MCF 10A (cell line): ENCODE data around the gene PECR. TPM values are rescaled to one million over a fixed set of nuclear protein-coding genes. Genes with fewer than 3 reads are reported as not detected.

ENCODE experiments used
- BruUV-seq: library from RNA; stranded (reverse); fragments of 400-500 nt; replicated peaks from 2 replicates; lab custom pipeline; 2021; lab: Mats Ljungman, UMichigan
- CTCF ChIA-PET: fragments of 300-600 bp; sonication (Branson Sonifier 250); formaldehyde crosslinking; extraction: SDS; loops from one replicate; lab custom pipeline; 2021; ENCODE audit warnings: antibody characterized with exemption, inconsistent platforms; lab: Yijun Ruan, JAX
- POLR2A ChIA-PET: fragments of 300-600, 350-650 bp; sonication (Branson Sonifier 250); formaldehyde crosslinking; extraction: SDS; loops from one replicate; lab custom pipeline; 2020; ENCODE audit warnings: antibody characterized with exemption, inconsistent platforms; lab: Yijun Ruan, JAX
- DNase-seq: peaks from one replicate; pipeline ENCODE4 v3.0.0-alpha.2; 2018; ENCODE audit not compliant: unreplicated experiment
- H3K27ac Mint-ChIP-seq: one replicate; pipeline ENCODE4 v1.8.0; 2022; ENCODE audit warnings: mild to moderate bottlenecking, low read depth, mixed read lengths; ENCODE audit not compliant: unreplicated experiment
- H3K27me3 Mint-ChIP-seq: one replicate; pipeline ENCODE4 v1.8.0; 2022; ENCODE audit warnings: mixed read lengths; ENCODE audit not compliant: insufficient read depth, unreplicated experiment
- H3K36me3 Mint-ChIP-seq: one replicate; pipeline ENCODE4 v1.8.0; 2022; ENCODE audit warnings: mild to moderate bottlenecking, moderate library complexity, mixed read lengths; ENCODE audit not compliant: insufficient read depth, unreplicated experiment
- H3K4me1 Mint-ChIP-seq: one replicate; pipeline ENCODE4 v1.8.0; 2022; ENCODE audit warnings: mixed read lengths; ENCODE audit not compliant: insufficient read depth, unreplicated experiment
- H3K4me3 Mint-ChIP-seq: one replicate; pipeline ENCODE4 v1.8.0; 2022; ENCODE audit warnings: mild to moderate bottlenecking, moderate library complexity, mixed read lengths; ENCODE audit not compliant: unreplicated experiment
- H3K9me3 Mint-ChIP-seq: one replicate; pipeline ENCODE4 v1.8.0; 2022; ENCODE audit warnings: mixed read lengths; ENCODE audit not compliant: unreplicated experiment
- CTCF ChIP-seq: fragments of 200-600 bp; IDR thresholded peaks from one replicate; pipeline ENCODE4 v1.8.0; 2022; ENCODE audit warnings: antibody characterized with exemption, mild to moderate bottlenecking; ENCODE audit not compliant: unreplicated experiment
- intact Hi-C: fragments of 100-400 bp; cut with micrococcal nuclease; formaldehyde crosslinking; loops from 2 replicates; pipeline ENCODE4 v1.14.1; 2022
- total RNA-seq: library from RNA; stranded (reverse); gene quantifications from 2 replicates; pipeline ENCODE4 v1.2.3, GENCODE V29; 2022

PECR gene
- total RNA-seq, 1 experiment from 2014 or later: 8.3 TPM

- POLR2A ChIA-PET: interaction anchor here (0.8 to 1.0 kb wide), 2 partner anchors 11 to 16 kb away, joined by 3 read pairs; no protein-coding TSS in a partner anchor
- TF ChIP-seq CTCF: no peak
- Mint-ChIP-seq H3K9me3 (no peaks in the 10 kb centered on the region), H3K4me1 (peaks cover 28% of the 10 kb centered on the region), H3K27me3 (no peaks in the 10 kb centered on the region), H3K27ac (no peak overlapping the region), H3K4me3 (no peak overlapping the region), H3K36me3 (peaks cover 7% of the 10 kb centered on the region)
- CTCF ChIA-PET: interaction anchor here (0.7 to 1.3 kb wide), 4 partner anchors 11 to 23 kb away, joined by 3 to 6 read pairs (median 3); no protein-coding TSS in a partner anchor
- no peak for DNase-seq
- no TSS peak for BruUV-seq
- intact Hi-C loops: no loop called here
Measured at GRCh38 chr2:216001216-216002100, 80.2 kb downstream of the PECR start.

DNA sequence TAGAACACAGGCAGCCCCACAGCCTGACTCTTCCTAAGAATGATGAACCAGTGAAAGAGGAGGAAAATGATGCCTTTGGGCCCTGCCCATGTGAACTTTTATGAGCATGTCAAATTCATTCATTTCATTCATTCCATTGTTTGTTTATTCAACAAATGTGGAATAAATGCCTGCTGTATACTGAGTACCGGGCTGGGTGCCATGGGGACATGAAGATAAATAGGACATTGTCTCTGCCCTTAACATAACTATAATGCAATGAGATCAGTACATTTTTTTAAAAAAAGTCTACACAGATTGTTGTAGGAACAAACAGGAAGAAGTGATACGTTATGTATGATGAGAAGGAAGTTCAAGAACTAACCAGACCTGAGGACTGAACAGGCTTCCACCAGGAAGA is 83.0 kb downstream of the PECR start:
- BruUV-seq: no TSS peak
- ChIA-PET POLR2A (interaction anchor here (0.6 to 1.0 kb wide), 2 partner anchors 13 to 26 kb away, joined by 3 to 4 read pairs; no protein-coding TSS in a partner anchor), CTCF (no interaction called here)
- intact Hi-C loops: no loop called here
- TF ChIP-seq CTCF: no peak
- peaks cover 5% of the 10 kb centered on the region for H3K36me3 Mint-ChIP-seq
- no peaks in the 10 kb centered on the region for H3K9me3 Mint-ChIP-seq
- no peak for DNase-seq
- H3K4me1 Mint-ChIP-seq: peaks cover 7% of the 10 kb centered on the region
- H3K27ac Mint-ChIP-seq: no peak overlapping the region
- no peaks in the 10 kb centered on the region for H3K27me3 Mint-ChIP-seq
- H3K4me3 Mint-ChIP-seq: no peak overlapping the region

- DNase-seq: no peak
- CTCF ChIA-PET: interaction anchor here (0.7 to 1.2 kb wide), 3 partner anchors 21 to 78 kb away, joined by 3 to 4 read pairs (median 3); no protein-coding TSS in a partner anchor
Measured at GRCh38 chr2:215997219-215997618, 84.4 kb downstream of the PECR start.

More at GRCh38 chr2:215997219-215997618, 84.4 kb downstream of the PECR start:
- POLR2A ChIA-PET: interaction anchor here (0.8 to 1.3 kb wide), 2 partner anchors 8 to 10 kb away, joined by 3 to 5 read pairs; no protein-coding TSS in a partner anchor
- Mint-ChIP-seq H3K36me3 (peaks cover 6% of the 10 kb centered on the region), H3K27me3 (no peaks in the 10 kb centered on the region), H3K9me3 (no peaks in the 10 kb centered on the region), H3K4me1 (no peaks in the 10 kb centered on the region), H3K27ac (no peak overlapping the region), H3K4me3 (no peak overlapping the region)
- no peak for TF ChIP-seq CTCF
- BruUV-seq: no TSS peak
- intact Hi-C loops: no loop called here
